Esophagus squamous epithelium (tissue), 5 donors: Measurements from ENCODE around the gene MAN2A2. TPM values are rescaled to one million over a fixed set of nuclear protein-coding genes. Genes with fewer than 3 reads are reported as not detected.

Experiments used
- DNase-seq: peaks from one replicate; lab custom pipeline; 2025; lab: John Stamatoyannopoulos, UW
- H3K27ac ChIP-seq, 4 donors: fragments of 200-600 bp; sonication (generic); one replicate each; pipeline ENCODE4 v1.5.1; 2016 to 2019; ENCODE audit warnings: mild to moderate bottlenecking in 1 of 4
- H3K27me3 ChIP-seq, 4 donors: fragments of 200-600 bp; sonication (generic); 1 replicate in 3 of 4; 2 replicates in 1 of 4; pipeline versions ENCODE4 v1.5.1 to v1.6.0; 2017 to 2021; ENCODE audit warnings: antibody characterized with exemption in 1 of 4
- H3K36me3 ChIP-seq, 3 donors: fragments of 200-600 bp; sonication (generic); one replicate each; pipeline ENCODE4 v1.5.1; 2016 to 2019
- H3K4me1 ChIP-seq, 3 donors: fragments of 200-600 bp; sonication (generic); one replicate each; pipeline ENCODE4 v1.5.1; 2017 to 2019
- H3K4me3 ChIP-seq, 4 donors: fragments of 200-600 bp; sonication (generic); 1 replicate in 3 of 4; 2 replicates in 1 of 4; pipeline ENCODE4 v1.5.1; 2016 to 2019; ENCODE audit warnings: mild to moderate bottlenecking in 2 of 4, moderate library complexity in 1 of 4
- H3K9me3 ChIP-seq, 3 donors: fragments of 200-600 bp; sonication (generic); one replicate each; pipeline ENCODE4 v1.5.1; 2016 to 2019
- POLR2A ChIP-seq, 4 donors: fragments of 450-650 bp; IDR thresholded peaks; one replicate each; pipeline ENCODE4 v1.6.1; 2017; ENCODE audit warnings: antibody characterized with exemption in 4 of 4, mild to moderate bottlenecking in 4 of 4, moderate library complexity in 3 of 4
- WGBS, 2 donors: methylation state at CpG; one replicate each; pipeline ENCODE4 v1.1.5; 2018; 5-methylcytosine and 5-hydroxymethylcytosine counted together
- intact Hi-C: fragments of 100-400 bp; cut with DNase I; formaldehyde crosslinking; loops from one replicate; pipeline ENCODE4 v1.15.0; 2022
- total RNA-seq, 4 donors: library from RNA; depleted of rRNA; stranded (reverse); fragments of >200 nt; gene quantifications; one replicate each; pipeline ENCODE4 v1.1.0, GENCODE V29; 2016
- TF ChIP-seq, protein P1 (sequence below), 6 experiments: fragments of 450-650 bp in 4 of 6; fragments of 200-600 bp in 2 of 6; sonication (generic) in 2 of 6; IDR thresholded peaks; one replicate each; pipeline ENCODE4 v1.5.1; 2016 to 2019; ENCODE audit warnings: antibody characterized with exemption in 6 of 6, mild to moderate bottlenecking in 4 of 6, moderate library complexity in 4 of 6
- donor health status: DM: yes; HTN: yes; CAD: no.

Gene MAN2A2
- total RNA-seq, 4 donors from 2014 or later = 9.9 to 25.2 (median 12.1) TPM

DNA sequence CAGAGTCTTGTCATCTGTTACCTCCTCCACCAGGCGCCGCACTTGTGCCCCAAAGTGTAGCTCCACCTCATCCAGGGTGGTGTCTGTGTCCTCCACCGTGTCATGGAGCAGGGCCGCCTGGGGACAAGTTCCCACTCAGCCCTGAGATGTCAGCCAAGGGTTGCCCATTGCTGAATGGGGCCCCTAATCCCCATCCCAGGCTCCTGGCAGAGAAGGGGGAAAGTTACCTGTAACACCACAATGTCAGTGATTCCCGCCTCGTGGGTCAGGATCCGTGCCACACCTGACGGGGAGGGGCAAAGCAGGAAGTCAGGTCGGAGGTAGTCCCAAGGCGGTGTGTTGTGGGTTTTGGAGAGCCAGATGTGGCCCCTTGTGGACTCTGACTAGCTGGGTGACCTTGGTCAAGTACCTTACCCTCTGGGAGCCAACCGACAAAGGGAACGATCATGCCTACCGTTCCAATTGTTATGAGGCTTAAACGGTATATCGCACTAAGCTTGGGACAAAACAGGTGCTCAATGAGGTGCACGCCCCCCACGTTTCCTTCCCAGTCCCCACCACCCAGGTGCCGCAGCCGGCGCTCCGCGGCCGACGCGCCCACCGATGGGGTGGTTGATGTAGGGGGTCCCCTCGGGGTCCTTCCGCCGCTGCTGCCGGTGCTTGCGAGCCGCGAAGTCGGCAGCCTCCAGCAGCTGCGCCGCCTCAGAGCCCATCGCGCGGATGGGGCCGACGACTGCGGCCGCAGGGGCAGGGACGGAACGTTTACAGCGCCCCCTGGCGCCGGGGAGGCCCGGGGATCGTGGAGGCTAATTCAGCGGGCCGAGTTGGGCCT lies 28.9 kb downstream of the MAN2A2 start, which contains the start of gene HDDC3:
Gene HDDC3 (minus strand): TSS at position 722 of the 832 bp plus-strand sequence. CDS start 9 bp downstream, at position 713.
- peak; percentile 56 for DNase-seq

DNA sequence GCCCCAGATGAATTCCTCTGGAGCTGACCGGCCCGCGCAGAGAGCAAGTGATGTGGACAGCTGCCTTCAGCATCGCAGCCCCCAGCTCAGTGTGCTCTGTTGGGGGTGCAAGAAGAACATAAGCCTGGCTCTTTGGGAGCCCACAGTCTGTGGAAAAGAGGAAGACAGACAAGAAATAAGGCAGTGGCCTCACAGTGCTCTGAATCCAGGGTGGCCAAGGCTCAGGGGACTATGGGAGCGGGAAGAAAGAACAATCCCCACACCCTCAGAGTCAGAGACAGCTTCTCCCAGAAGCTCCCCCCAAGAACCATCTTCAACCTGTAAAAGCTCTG lies 29.5 kb downstream of the MAN2A2 start:
- intact Hi-C loops = no loop called here
- peaks cover 33 to 78% (median 42%) of the 10 kb centered on the region in 3 donors for H3K4me1 ChIP-seq

More for the DNA sequence above, 28.9 kb downstream of the MAN2A2 start, which contains the start of gene HDDC3:
- Histone ChIP-seq H3K27me3 (no peaks in the 10 kb centered on the region), H3K9me3 (no peaks in the 10 kb centered on the region), H3K36me3 (peaks cover 0 to 5% (median 0%) of the 10 kb centered on the region in 3 donors), H3K4me1 (peaks cover 33 to 72% (median 42%) of the 10 kb centered on the region in 3 donors), H3K4me3 (peak within 1 kb of the TSS; percentile 57 to 86 (median 70)), H3K27ac (peak within 1 kb of the TSS; percentile 88 to 98 (median 95))
- peak in 1 of 4 donors; percentile 79 for TF ChIP-seq POLR2A (IDR thresholded peaks at IDR 0.05)
- TF ChIP-seq, protein P1, sequence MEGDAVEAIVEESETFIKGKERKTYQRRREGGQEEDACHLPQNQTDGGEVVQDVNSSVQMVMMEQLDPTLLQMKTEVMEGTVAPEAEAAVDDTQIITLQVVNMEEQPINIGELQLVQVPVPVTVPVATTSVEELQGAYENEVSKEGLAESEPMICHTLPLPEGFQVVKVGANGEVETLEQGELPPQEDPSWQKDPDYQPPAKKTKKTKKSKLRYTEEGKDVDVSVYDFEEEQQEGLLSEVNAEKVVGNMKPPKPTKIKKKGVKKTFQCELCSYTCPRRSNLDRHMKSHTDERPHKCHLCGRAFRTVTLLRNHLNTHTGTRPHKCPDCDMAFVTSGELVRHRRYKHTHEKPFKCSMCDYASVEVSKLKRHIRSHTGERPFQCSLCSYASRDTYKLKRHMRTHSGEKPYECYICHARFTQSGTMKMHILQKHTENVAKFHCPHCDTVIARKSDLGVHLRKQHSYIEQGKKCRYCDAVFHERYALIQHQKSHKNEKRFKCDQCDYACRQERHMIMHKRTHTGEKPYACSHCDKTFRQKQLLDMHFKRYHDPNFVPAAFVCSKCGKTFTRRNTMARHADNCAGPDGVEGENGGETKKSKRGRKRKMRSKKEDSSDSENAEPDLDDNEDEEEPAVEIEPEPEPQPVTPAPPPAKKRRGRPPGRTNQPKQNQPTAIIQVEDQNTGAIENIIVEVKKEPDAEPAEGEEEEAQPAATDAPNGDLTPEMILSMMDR (IDR thresholded peaks at IDR 0.05) = peak; percentile 78 to 96 (median 93)
- WGBS, 2 donors = 2 to 3% methylated on average over 7 to 16 of the region's 52 CpGs
- intact Hi-C loops = no loop called here

DNA sequence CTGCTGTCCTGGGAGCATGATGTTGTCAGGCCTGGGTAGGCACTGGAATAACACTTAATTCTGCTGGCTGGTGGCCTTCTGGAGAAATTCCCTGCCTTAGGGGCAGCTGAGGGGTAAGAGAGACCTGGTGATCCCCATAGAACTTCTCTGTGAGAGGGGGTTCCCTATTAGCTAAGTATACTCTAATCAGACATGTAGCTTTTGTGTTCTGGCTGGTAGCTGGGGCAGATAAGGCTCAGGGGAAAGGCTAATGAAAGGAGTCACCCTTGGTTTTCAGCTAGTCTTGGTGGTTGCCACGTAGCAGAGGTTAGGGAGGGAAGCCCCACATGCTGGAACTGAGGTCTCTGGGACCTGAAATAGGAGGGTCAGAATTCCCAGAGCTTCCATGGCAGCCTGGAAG lies 30.2 kb downstream of the MAN2A2 start:
- H3K4me1 ChIP-seq = peaks cover 33 to 79% (median 42%) of the 10 kb centered on the region in 3 donors
- WGBS, 2 donors = 89 to 100% methylated on average over 1 of the region's 1 CpG
- no peak for DNase-seq
- no peak overlapping the region for H3K4me3 ChIP-seq
- peaks cover 0 to 18% (median 0%) of the 10 kb centered on the region in 3 donors for H3K36me3 ChIP-seq
- H3K9me3 ChIP-seq = no peaks in the 10 kb centered on the region
- intact Hi-C loops = no loop called here
- TF ChIP-seq, protein P1 (IDR thresholded peaks at IDR 0.05) = no peak
- TF ChIP-seq POLR2A (IDR thresholded peaks at IDR 0.05) = no peak
- no peaks in the 10 kb centered on the region for H3K27me3 ChIP-seq
- H3K27ac ChIP-seq = peak overlapping the region in 2 of 4 donors; percentile 88 to 98

More for the DNA sequence above, 29.5 kb downstream of the MAN2A2 start:
- 15 to 80% methylated on average over 1 to 4 of the region's 5 CpGs for WGBS, 2 donors
- Histone ChIP-seq H3K9me3 (no peaks in the 10 kb centered on the region), H3K27me3 (no peaks in the 10 kb centered on the region), H3K36me3 (peaks cover 0 to 11% (median 0%) of the 10 kb centered on the region in 3 donors), H3K27ac (peak overlapping the region; percentile 88 to 98 (median 95)), H3K4me3 (peak overlapping the region; percentile 57 to 86 (median 70))
- TF ChIP-seq POLR2A (IDR thresholded peaks at IDR 0.05) = no peak
- TF ChIP-seq, protein P1 (IDR thresholded peaks at IDR 0.05) = no peak
- DNase-seq = no peak

DNA sequence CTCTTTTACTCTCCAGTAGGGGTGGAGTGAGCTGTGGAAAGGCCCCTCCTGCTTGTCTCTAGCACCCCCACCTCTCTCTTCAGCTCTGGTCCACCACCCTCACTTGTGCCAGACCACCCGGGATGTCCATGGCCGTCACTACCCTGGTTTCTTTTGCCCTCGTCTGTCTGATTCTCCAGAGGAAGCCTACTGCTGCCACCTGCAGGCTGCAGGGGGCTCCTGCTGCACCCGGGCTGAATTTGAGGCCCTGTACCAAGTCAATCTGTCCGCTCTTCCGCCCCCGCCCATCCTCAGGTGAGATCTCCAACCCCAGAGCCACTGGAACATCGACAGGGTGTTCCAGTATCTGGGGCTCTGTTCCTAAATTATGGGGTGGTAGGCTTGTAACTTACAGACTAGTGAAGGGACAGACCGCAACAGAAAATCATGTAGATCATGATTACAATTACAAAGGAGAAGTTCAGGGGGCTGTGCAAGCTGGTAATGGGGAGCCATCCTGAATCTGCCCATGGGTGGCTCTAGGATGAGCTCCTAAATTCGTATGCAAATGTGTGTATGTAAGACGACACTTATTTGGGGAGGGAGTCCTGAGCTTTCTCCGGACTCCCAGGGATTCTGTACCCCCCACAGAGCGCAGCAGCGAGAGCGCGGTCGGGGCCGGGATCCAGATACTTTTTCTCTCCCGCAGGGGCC lies 31.3 kb downstream of the MAN2A2 start:
- Histone ChIP-seq H3K4me3 (peak overlapping the region; percentile 69 to 87 (median 76)), H3K9me3 (no peaks in the 10 kb centered on the region), H3K4me1 (peaks cover 33 to 74% (median 42%) of the 10 kb centered on the region in 3 donors), H3K27me3 (no peaks in the 10 kb centered on the region), H3K27ac (peak overlapping the region; percentile 89 to 94 (median 92)), H3K36me3 (peaks cover 2 to 29% (median 3%) of the 10 kb centered on the region in 3 donors)
- no peak for TF ChIP-seq POLR2A (IDR thresholded peaks at IDR 0.05)
- TF ChIP-seq, protein P1 (IDR thresholded peaks at IDR 0.05) = peak; percentile 83 to 93 (median 90)
- intact Hi-C loops = no loop called here
- WGBS, 2 donors = 0% methylated on average over 2 to 9 of the region's 19 CpGs
- peak; percentile 52 for DNase-seq
